Glutamatergic neuron (in vitro differentiated cells): ENCODE results near the gene KCTD15. TPM values are rescaled to one million over a fixed set of nuclear protein-coding genes. Genes with fewer than 3 reads are reported as not detected.

Experiments used
- DNase-seq: peaks from one replicate; pipeline ENCODE4 v3.0.0; 2022
- H3K27ac Mint-ChIP-seq: one replicate; pipeline ENCODE4 v1.8.0; 2020; ENCODE audit warnings: mild to moderate bottlenecking, mixed read lengths, inconsistent platforms; ENCODE audit not compliant: unreplicated experiment
- H3K27me3 Mint-ChIP-seq: one replicate; pipeline ENCODE4 v1.8.0; 2020; ENCODE audit warnings: mild to moderate bottlenecking, moderate library complexity, mixed read lengths, inconsistent platforms; ENCODE audit not compliant: unreplicated experiment
- H3K36me3 Mint-ChIP-seq: one replicate; pipeline ENCODE4 v1.8.0; 2020; ENCODE audit warnings: mild to moderate bottlenecking, mixed read lengths, inconsistent platforms; ENCODE audit not compliant: unreplicated experiment
- H3K4me1 Mint-ChIP-seq: one replicate; pipeline ENCODE4 v1.8.0; 2020; ENCODE audit warnings: mild to moderate bottlenecking, low read depth, mixed read lengths, inconsistent platforms; ENCODE audit not compliant: unreplicated experiment
- H3K4me3 Mint-ChIP-seq: one replicate; pipeline ENCODE4 v1.8.0; 2020; ENCODE audit warnings: mild to moderate bottlenecking, mixed read lengths, inconsistent platforms; ENCODE audit not compliant: unreplicated experiment
- H3K9me3 Mint-ChIP-seq: one replicate; pipeline ENCODE4 v1.8.0; 2020; ENCODE audit warnings: mild to moderate bottlenecking, moderate library complexity, mixed read lengths, inconsistent platforms; ENCODE audit not compliant: unreplicated experiment
- CTCF ChIP-seq: fragments of 200-600 bp; sonication (generic); IDR thresholded peaks from one replicate; pipeline ENCODE4 v1.5.0; 2021; ENCODE audit not compliant: partially characterized antibody, unreplicated experiment
- total RNA-seq: library from RNA; stranded (reverse); fragmentation: NEBNext Ultra II Directional; extraction: Animal tissue kit (Norgen Biotek cat#: 25700); gene quantifications from one replicate; pipeline ENCODE4 v1.2.1, GENCODE V29; 2021; ENCODE audit not compliant: unreplicated experiment

KCTD15 gene
- total RNA-seq, 1 donor from 2014 or later = 53.4 TPM

DNA sequence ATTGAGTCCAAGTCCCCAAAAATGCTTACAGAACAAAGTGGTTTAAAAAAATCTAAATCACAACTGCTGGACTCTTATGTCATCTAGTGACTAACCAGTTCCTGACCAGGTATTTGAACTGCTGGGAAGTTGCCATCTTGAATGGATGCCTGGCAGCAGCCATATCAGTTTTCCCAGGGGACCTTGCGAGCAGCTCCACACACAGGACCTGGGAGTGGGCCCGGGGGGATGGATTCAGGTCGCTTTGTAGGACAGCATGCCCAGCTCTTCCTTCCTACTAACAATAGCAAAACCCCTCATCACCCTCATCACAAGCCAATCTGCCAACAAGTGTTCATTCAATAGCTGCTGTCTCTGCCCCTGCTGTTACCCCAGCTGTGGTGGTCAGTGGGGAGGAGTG is 65.3 kb downstream of the KCTD15 start:
- H3K27me3 Mint-ChIP-seq = peaks cover 8% of the 10 kb centered on the region
- H3K9me3 Mint-ChIP-seq = peaks cover 3% of the 10 kb centered on the region
- H3K4me3 Mint-ChIP-seq = no peak overlapping the region
- no peaks in the 10 kb centered on the region for H3K4me1 Mint-ChIP-seq
- TF ChIP-seq CTCF = no peak
- no peak for DNase-seq
- H3K27ac Mint-ChIP-seq = no peak overlapping the region
- H3K36me3 Mint-ChIP-seq = peaks cover 5% of the 10 kb centered on the region

- no peak for TF ChIP-seq CTCF
- Mint-ChIP-seq H3K27ac (no peak overlapping the region), H3K9me3 (peaks cover 3% of the 10 kb centered on the region), H3K36me3 (peaks cover 5% of the 10 kb centered on the region), H3K27me3 (peaks cover 8% of the 10 kb centered on the region), H3K4me3 (no peak overlapping the region), H3K4me1 (peaks cover 4% of the 10 kb centered on the region)
- DNase-seq = no peak
These were observed 66.3 kb downstream of the KCTD15 start for GRCh38 chr19:33862981-33863380.

GRCh38 chr19:33863436-33863835 is 66.8 kb downstream of the KCTD15 start:
- H3K27ac Mint-ChIP-seq = no peak overlapping the region
- peaks cover 8% of the 10 kb centered on the region for H3K27me3 Mint-ChIP-seq
- no peak overlapping the region for H3K4me3 Mint-ChIP-seq
- H3K36me3 Mint-ChIP-seq = peaks cover 5% of the 10 kb centered on the region
- TF ChIP-seq CTCF = no peak
- DNase-seq = no peak
- peaks cover 3% of the 10 kb centered on the region for H3K9me3 Mint-ChIP-seq
- H3K4me1 Mint-ChIP-seq = peaks cover 9% of the 10 kb centered on the region

- TF ChIP-seq CTCF = no peak
- H3K4me3 Mint-ChIP-seq = no peak overlapping the region
- H3K4me1 Mint-ChIP-seq = peaks cover 16% of the 10 kb centered on the region
- DNase-seq = no peak
- H3K9me3 Mint-ChIP-seq = peaks cover 3% of the 10 kb centered on the region
- peaks cover 8% of the 10 kb centered on the region for H3K27me3 Mint-ChIP-seq
- H3K27ac Mint-ChIP-seq = no peak overlapping the region
- H3K36me3 Mint-ChIP-seq = peaks cover 5% of the 10 kb centered on the region
These were observed 67.7 kb downstream of the KCTD15 start for GRCh38 chr19:33864311-33864850.

- peaks cover 16% of the 10 kb centered on the region for H3K4me1 Mint-ChIP-seq
- H3K9me3 Mint-ChIP-seq = peaks cover 3% of the 10 kb centered on the region
- H3K27me3 Mint-ChIP-seq = peaks cover 8% of the 10 kb centered on the region
- TF ChIP-seq CTCF = no peak
- H3K36me3 Mint-ChIP-seq = peaks cover 5% of the 10 kb centered on the region
- DNase-seq = no peak
- H3K4me3 Mint-ChIP-seq = no peak overlapping the region
- no peak overlapping the region for H3K27ac Mint-ChIP-seq
These were observed 68.6 kb downstream of the KCTD15 start for GRCh38 chr19:33865306-33865705.

Other genes with a start within 250 kb of the KCTD15 start
- gene CHST8, start 174.9 kb upstream of the KCTD15 start, total RNA-seq = 235 TPM